Keratinocyte (primary cell): ENCODE measurements around the gene ZSWIM7. TPM values are rescaled to one million over a fixed set of nuclear protein-coding genes. Genes with fewer than 3 reads are reported as not detected.

Experiments
- DNase-seq: peaks from one replicate; pipeline ENCODE4 v3.0.0-alpha.2; 2011; ENCODE audit warnings: low read depth, missing footprints, low spot score
- FAIRE-seq: peaks from 2 replicates; lab custom pipeline; 2011; peaks lifted over from hg19 to GRCh38; lab: Jason Lieb, UNC
- H2AFZ ChIP-seq: 2 replicates; pipeline ENCODE4 v1.6.0; 2012; ENCODE audit warnings: low read length, control low read depth, inconsistent platforms; ENCODE audit not compliant: control insufficient read depth
- H3K27ac ChIP-seq: 2 replicates; pipeline ENCODE4 v1.5.1; 2011; ENCODE audit warnings: low read length; ENCODE audit not compliant: control insufficient read depth, insufficient read depth
- H3K27me3 ChIP-seq: 3 replicates; pipeline ENCODE4 v1.6.0; 2011; ENCODE audit warnings: low read length; ENCODE audit not compliant: control insufficient read depth, insufficient read depth; ENCODE audit errors: extremely low read depth
- H3K36me3 ChIP-seq, 2 experiments: 2 replicates in 1 of 2; 3 replicates in 1 of 2; pipeline ENCODE4 v1.5.1; 2011; ENCODE audit warnings: low read length in 2 of 2, mild to moderate bottlenecking in 1 of 2; ENCODE audit not compliant: control insufficient read depth in 2 of 2, insufficient read depth in 2 of 2; ENCODE audit errors: extremely low read depth in 1 of 2
- H3K4me1 ChIP-seq: 3 replicates; pipeline ENCODE4 v1.5.1; 2011; ENCODE audit warnings: low read length; ENCODE audit not compliant: control insufficient read depth, insufficient read depth; ENCODE audit errors: extremely low read depth
- H3K4me2 ChIP-seq: 3 replicates; pipeline ENCODE4 v1.6.0; 2011; ENCODE audit warnings: low read depth, low read length; ENCODE audit not compliant: control insufficient read depth, insufficient read depth; ENCODE audit errors: extremely low read depth
- H3K4me3 ChIP-seq, 3 experiments: fragments of 200-600 bp in 1 of 3; sonication (generic) in 1 of 3; 2 replicates in 2 of 3; 3 replicates in 1 of 3; pipeline ENCODE4 v1.5.1; 2011 to 2016; ENCODE audit warnings: low read length in 3 of 3, mild to moderate bottlenecking in 3 of 3, control low read depth in 2 of 3, inconsistent platforms in 1 of 3, low read depth in 1 of 3, mixed read lengths in 1 of 3, mixed run types in 1 of 3, moderate library complexity in 1 of 3; ENCODE audit not compliant: control insufficient read depth in 2 of 3, insufficient read depth in 2 of 3; ENCODE audit errors: extremely low read depth in 1 of 3
- H3K79me2 ChIP-seq: 2 replicates; pipeline ENCODE4 v1.6.0; 2012; ENCODE audit warnings: low read length; ENCODE audit not compliant: control insufficient read depth, insufficient read depth
- H3K9ac ChIP-seq: 3 replicates; pipeline ENCODE4 v1.6.0; 2011; ENCODE audit warnings: low read length; ENCODE audit not compliant: control insufficient read depth, insufficient read depth; ENCODE audit errors: extremely low read depth
- H3K9me1 ChIP-seq: 3 replicates; pipeline ENCODE4 v1.6.0; 2011; ENCODE audit warnings: low read length; ENCODE audit not compliant: control insufficient read depth, insufficient read depth; ENCODE audit errors: extremely low read depth
- H3K9me3 ChIP-seq: 2 replicates; pipeline ENCODE4 v1.5.1; 2012; ENCODE audit warnings: low read depth, low read length; ENCODE audit not compliant: control insufficient read depth
- H4K20me1 ChIP-seq: 3 replicates; pipeline ENCODE4 v1.6.0; 2011; ENCODE audit warnings: low read length; ENCODE audit not compliant: control insufficient read depth, insufficient read depth; ENCODE audit errors: extremely low read depth
- EZH2 ChIP-seq: IDR thresholded peaks from one replicate; pipeline ENCODE4 v1.6.1; 2012; ENCODE audit warnings: inconsistent platforms, mild to moderate bottlenecking, low read length, moderate library complexity
- dilution Hi-C: fragments of 300-500 bp; cut with MboI; formaldehyde crosslinking; loops from one replicate; pipeline ENCODE4 v1.7.0; 2020; ENCODE audit warnings: low sequenced_read_pairs; ENCODE audit not compliant: extremely low pct_ligation_motif_present
- polyA plus RNA-seq, 5 experiments: library from polyadenylated mRNA; depleted of rRNA in 3 of 5; stranded (reverse) in 3 of 5; stranded (forward) in 1 of 5; unstranded in 1 of 5; fragments of >200 nt; gene quantifications; 1 replicate in 1 of 5; 2 replicates in 3 of 5; 3 replicates in 1 of 5; pipeline versions ENCODE4 v1.2.1 to v1.2.3, GENCODE V29; 2011 to 2012; ENCODE audit warnings: missing spikeins in 2 of 5, low read depth in 1 of 5, low replicate concordance in 1 of 5
- TF ChIP-seq, protein P1 (sequence below), 3 experiments: IDR thresholded peaks in 1 of 3; conservative IDR thresholded peaks in 1 of 3; optimal IDR thresholded peaks in 1 of 3; 2 replicates in 2 of 3; 3 replicates in 1 of 3; pipeline versions ENCODE3 to v1.5.1; 2011; ENCODE audit warnings: low read length in 3 of 3, mild to moderate bottlenecking in 3 of 3, moderate library complexity in 2 of 3, control low read depth in 1 of 3, inconsistent platforms in 1 of 3; ENCODE audit not compliant: insufficient read depth in 2 of 3; ENCODE audit errors: extremely low read depth in 1 of 3

The ZSWIM7 gene
- polyA plus RNA-seq, 1 donor (not counting 4 experiments of a cell fraction or from before 2014, with no cell fraction given), result 47.1 TPM

- no peak for FAIRE-seq
- no peak overlapping the region for H3K9ac ChIP-seq
- no peak for TF ChIP-seq EZH2
- TF ChIP-seq, protein P1, sequence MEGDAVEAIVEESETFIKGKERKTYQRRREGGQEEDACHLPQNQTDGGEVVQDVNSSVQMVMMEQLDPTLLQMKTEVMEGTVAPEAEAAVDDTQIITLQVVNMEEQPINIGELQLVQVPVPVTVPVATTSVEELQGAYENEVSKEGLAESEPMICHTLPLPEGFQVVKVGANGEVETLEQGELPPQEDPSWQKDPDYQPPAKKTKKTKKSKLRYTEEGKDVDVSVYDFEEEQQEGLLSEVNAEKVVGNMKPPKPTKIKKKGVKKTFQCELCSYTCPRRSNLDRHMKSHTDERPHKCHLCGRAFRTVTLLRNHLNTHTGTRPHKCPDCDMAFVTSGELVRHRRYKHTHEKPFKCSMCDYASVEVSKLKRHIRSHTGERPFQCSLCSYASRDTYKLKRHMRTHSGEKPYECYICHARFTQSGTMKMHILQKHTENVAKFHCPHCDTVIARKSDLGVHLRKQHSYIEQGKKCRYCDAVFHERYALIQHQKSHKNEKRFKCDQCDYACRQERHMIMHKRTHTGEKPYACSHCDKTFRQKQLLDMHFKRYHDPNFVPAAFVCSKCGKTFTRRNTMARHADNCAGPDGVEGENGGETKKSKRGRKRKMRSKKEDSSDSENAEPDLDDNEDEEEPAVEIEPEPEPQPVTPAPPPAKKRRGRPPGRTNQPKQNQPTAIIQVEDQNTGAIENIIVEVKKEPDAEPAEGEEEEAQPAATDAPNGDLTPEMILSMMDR (optimal IDR thresholded peaks at IDR 0.05 in 1 of 3, IDR thresholded peaks at IDR 0.05 in 1 of 3, conservative IDR thresholded peaks at IDR 0.05 in 1 of 3; ENCODE audit: extremely low read depth in 1 of 3, insufficient read depth in 2 of 3, low read length in 3 of 3), result no peak
- H3K36me3 ChIP-seq, result no peaks in the 10 kb centered on the region
- H3K4me1 ChIP-seq, result no peaks in the 10 kb centered on the region
- H3K27ac ChIP-seq, result no peak overlapping the region
- no peak overlapping the region for H2AFZ ChIP-seq
- H3K4me3 ChIP-seq, result no peak overlapping the region
- H3K79me2 ChIP-seq, result no peaks in the 10 kb centered on the region
- no peak overlapping the region for H3K4me2 ChIP-seq
- no peaks in the 10 kb centered on the region for H3K9me1 ChIP-seq
- no peak for DNase-seq
- H3K9me3 ChIP-seq, result no peaks in the 10 kb centered on the region
- no peaks in the 10 kb centered on the region for H4K20me1 ChIP-seq
- peaks cover 3% of the 10 kb centered on the region for H3K27me3 ChIP-seq
- dilution Hi-C loops, result no loop called here
Observed at GRCh38 chr17:15930426-15930825, 69.1 kb downstream of the ZSWIM7 start.

- no peak overlapping the region for H3K4me2 ChIP-seq
- H3K9me1 ChIP-seq, result no peaks in the 10 kb centered on the region
- dilution Hi-C loops, result no loop called here
- no peak overlapping the region for H3K4me3 ChIP-seq
- H3K27me3 ChIP-seq, result peaks cover 3% of the 10 kb centered on the region
- no peak for FAIRE-seq
- H2AFZ ChIP-seq, result no peak overlapping the region
- TF ChIP-seq, protein P1 (optimal IDR thresholded peaks at IDR 0.05 in 1 of 3, IDR thresholded peaks at IDR 0.05 in 1 of 3, conservative IDR thresholded peaks at IDR 0.05 in 1 of 3; ENCODE audit: extremely low read depth in 1 of 3, insufficient read depth in 2 of 3, low read length in 3 of 3), result no peak
- TF ChIP-seq EZH2, result no peak
- no peaks in the 10 kb centered on the region for H3K36me3 ChIP-seq
- H3K9me3 ChIP-seq, result no peaks in the 10 kb centered on the region
- no peaks in the 10 kb centered on the region for H3K79me2 ChIP-seq
- H4K20me1 ChIP-seq, result no peaks in the 10 kb centered on the region
- no peak overlapping the region for H3K27ac ChIP-seq
- H3K4me1 ChIP-seq, result no peaks in the 10 kb centered on the region
- no peak overlapping the region for H3K9ac ChIP-seq
- no peak for DNase-seq
Observed at GRCh38 chr17:15929941-15930340, 69.6 kb downstream of the ZSWIM7 start.
